ENCODE measurements around the gene MKLN1.

- TF ChIP-seq, protein P1, sequence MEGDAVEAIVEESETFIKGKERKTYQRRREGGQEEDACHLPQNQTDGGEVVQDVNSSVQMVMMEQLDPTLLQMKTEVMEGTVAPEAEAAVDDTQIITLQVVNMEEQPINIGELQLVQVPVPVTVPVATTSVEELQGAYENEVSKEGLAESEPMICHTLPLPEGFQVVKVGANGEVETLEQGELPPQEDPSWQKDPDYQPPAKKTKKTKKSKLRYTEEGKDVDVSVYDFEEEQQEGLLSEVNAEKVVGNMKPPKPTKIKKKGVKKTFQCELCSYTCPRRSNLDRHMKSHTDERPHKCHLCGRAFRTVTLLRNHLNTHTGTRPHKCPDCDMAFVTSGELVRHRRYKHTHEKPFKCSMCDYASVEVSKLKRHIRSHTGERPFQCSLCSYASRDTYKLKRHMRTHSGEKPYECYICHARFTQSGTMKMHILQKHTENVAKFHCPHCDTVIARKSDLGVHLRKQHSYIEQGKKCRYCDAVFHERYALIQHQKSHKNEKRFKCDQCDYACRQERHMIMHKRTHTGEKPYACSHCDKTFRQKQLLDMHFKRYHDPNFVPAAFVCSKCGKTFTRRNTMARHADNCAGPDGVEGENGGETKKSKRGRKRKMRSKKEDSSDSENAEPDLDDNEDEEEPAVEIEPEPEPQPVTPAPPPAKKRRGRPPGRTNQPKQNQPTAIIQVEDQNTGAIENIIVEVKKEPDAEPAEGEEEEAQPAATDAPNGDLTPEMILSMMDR (IDR thresholded peaks at IDR 0.05; ENCODE audit: insufficient read depth, low read length, poor library complexity, severe bottlenecking) = no peak
- no peak for TF ChIP-seq EZH2phosphoT487 (conservative IDR thresholded peaks at IDR 0.05; ENCODE audit: low read length)
Measured at GRCh38 chr7:131471250-131472004, 143.8 kb downstream of the MKLN1 start.

Data from SU-DHL-6 (cell line).